ENCODE results near the gene RPL39L. TPM values are rescaled to one million over a fixed set of nuclear protein-coding genes. Genes with fewer than 3 reads are reported as not detected.

Gene RPL39L
- polyA plus RNA-seq, 1 experiment: 16.2 TPM

GRCh38 chr3:187074846-187075245, 64.5 kb downstream of the RPL39L start:
- DNase-seq (ENCODE audit: low read depth): no peak
- H3K36me3 ChIP-seq (ENCODE audit: control insufficient read depth, insufficient read depth, low read length): no peaks in the 10 kb centered on the region
- no peak overlapping the region for H3K4me3 ChIP-seq (ENCODE audit: low read depth, low read length)
- POLR2A ChIA-PET: no interaction called here
- no peaks in the 10 kb centered on the region for H3K27me3 ChIP-seq (ENCODE audit: control insufficient read depth, insufficient read depth, low read length)
- no peak for TF ChIP-seq CTCF (IDR thresholded peaks at IDR 0.05; ENCODE audit: insufficient read depth, low read depth, low read length)
- CTCF ChIA-PET: no interaction called here

- Histone ChIP-seq H3K27me3 (ENCODE audit: control insufficient read depth, insufficient read depth, low read length) (no peaks in the 10 kb centered on the region), H3K4me3 (ENCODE audit: low read depth, low read length) (no peak overlapping the region), H3K36me3 (ENCODE audit: control insufficient read depth, insufficient read depth, low read length) (no peaks in the 10 kb centered on the region)
- ChIA-PET POLR2A (no interaction called here), CTCF (interaction anchor here (0.5 to 1.5 kb wide), 3 partner anchors 9 to 212 kb away, joined by 3 to 5 read pairs (median 3); partner anchors contain the start of gene RPL39L)
- DNase-seq (ENCODE audit: low read depth): no peak
- no peak for TF ChIP-seq CTCF (IDR thresholded peaks at IDR 0.05; ENCODE audit: insufficient read depth, low read depth, low read length)
Measured at GRCh38 chr3:187073581-187074098, 65.7 kb downstream of the RPL39L start.

GRCh38 chr3:187072511-187072910, 66.8 kb downstream of the RPL39L start:
- ChIA-PET CTCF (interaction anchor here (1.5 kb wide), 1 partner anchor 67 kb away, joined by 3 read pairs; the partner anchor contains the start of gene RPL39L), POLR2A (no interaction called here)
- no peak for DNase-seq (ENCODE audit: low read depth)
- H3K36me3 ChIP-seq (ENCODE audit: control insufficient read depth, insufficient read depth, low read length): no peaks in the 10 kb centered on the region
- no peak for TF ChIP-seq CTCF (IDR thresholded peaks at IDR 0.05; ENCODE audit: insufficient read depth, low read depth, low read length)
- no peak overlapping the region for H3K4me3 ChIP-seq (ENCODE audit: low read depth, low read length)
- no peaks in the 10 kb centered on the region for H3K27me3 ChIP-seq (ENCODE audit: control insufficient read depth, insufficient read depth, low read length)

- Histone ChIP-seq H3K36me3 (ENCODE audit: control insufficient read depth, insufficient read depth, low read length) (no peaks in the 10 kb centered on the region), H3K4me3 (ENCODE audit: low read depth, low read length) (no peak overlapping the region), H3K27me3 (ENCODE audit: control insufficient read depth, insufficient read depth, low read length) (no peaks in the 10 kb centered on the region)
- TF ChIP-seq CTCF (IDR thresholded peaks at IDR 0.05; ENCODE audit: insufficient read depth, low read depth, low read length): no peak
- no peak for DNase-seq (ENCODE audit: low read depth)
- ChIA-PET POLR2A (no interaction called here), CTCF (interaction anchor here (1.5 kb wide), 1 partner anchor 67 kb away, joined by 3 read pairs; the partner anchor contains the start of gene RPL39L)
Measured at GRCh38 chr3:187072102-187072501, 67.2 kb downstream of the RPL39L start.

Other genes with a start within 250 kb of the RPL39L start
- 1.5 and 1.9 TPM in 2 replicates for gene ST6GAL1, start 209.0 kb downstream of the RPL39L start, polyA plus RNA-seq (2011; rRNA removed)
- not detected in 2 replicates for gene RTP1, start 58.0 kb upstream of the RPL39L start, polyA plus RNA-seq (2011; rRNA removed)
- gene MASP1, start 152.2 kb upstream of the RPL39L start, polyA plus RNA-seq (2011; rRNA removed): 244 and 321 TPM in 2 replicates
- 0.12 and 0.16 TPM in 2 replicates for gene RTP4, start 228.9 kb upstream of the RPL39L start, polyA plus RNA-seq (2011; rRNA removed)

Data from BJ (cell line).